Amygdala (tissue), 56 donors: ENCODE measurements around the gene PTPRN2.
A peak's percentile ranks its signal among the peaks of the same experiment; 100 is the strongest.

Experiments used
- DNase-seq, 56 donors: peaks; one replicate each; lab custom pipeline; 2025; lab: John Stamatoyannopoulos, UW

PTPRN2 gene

GRCh38 chr7:157768198-157768597, 819.4 kb downstream of the PTPRN2 start:
- no peak for DNase-seq

GRCh38 chr7:157767506-157768197, 820.0 kb downstream of the PTPRN2 start:
- peak in 1 of 56 donors; percentile 10 for DNase-seq

- no peak for DNase-seq
These were observed 821.5 kb downstream of the PTPRN2 start for GRCh38 chr7:157766098-157766497.

GRCh38 chr7:157764946-157765537, 822.6 kb downstream of the PTPRN2 start:
- no peak for DNase-seq

- DNase-seq, result no peak
These were observed 823.4 kb downstream of the PTPRN2 start for GRCh38 chr7:157764193-157764592.

GRCh38 chr7:157763279-157764000, 824.2 kb downstream of the PTPRN2 start:
- DNase-seq, result no peak

GRCh38 chr7:157762824-157763223, 824.8 kb downstream of the PTPRN2 start:
- DNase-seq, result no peak

GRCh38 chr7:157760004-157760730, 827.5 kb downstream of the PTPRN2 start:
- DNase-seq, result no peak

GRCh38 chr7:157759246-157759805, 828.3 kb downstream of the PTPRN2 start:
- no peak for DNase-seq

- DNase-seq, result no peak
These were observed 829.0 kb downstream of the PTPRN2 start for GRCh38 chr7:157758468-157759245.

- no peak for DNase-seq
These were observed 829.7 kb downstream of the PTPRN2 start for GRCh38 chr7:157757776-157758467.

- DNase-seq, result no peak
These were observed 830.4 kb downstream of the PTPRN2 start for GRCh38 chr7:157757211-157757610.

- DNase-seq, result no peak
These were observed 831.9 kb downstream of the PTPRN2 start for GRCh38 chr7:157755741-157756140.

GRCh38 chr7:157754416-157754790, 833.2 kb downstream of the PTPRN2 start:
- no peak for DNase-seq

- DNase-seq, result no peak
These were observed 833.8 kb downstream of the PTPRN2 start for GRCh38 chr7:157753713-157754415.

GRCh38 chr7:157752832-157753291, 834.8 kb downstream of the PTPRN2 start:
- DNase-seq, result no peak

- no peak for DNase-seq
These were observed 835.5 kb downstream of the PTPRN2 start for GRCh38 chr7:157751951-157752673.

GRCh38 chr7:157751406-157751805, 836.2 kb downstream of the PTPRN2 start:
- DNase-seq, result peak in 3 of 56 donors; percentile 8 to 24 (median 24)
